ENCODE results near the gene HID1.
"Not testable (repeated sequence)": the region's sequence is repeated elsewhere in the genome, so short reads cannot be mapped to it uniquely, and the experiment has no call there.

HID1 gene

DNA sequence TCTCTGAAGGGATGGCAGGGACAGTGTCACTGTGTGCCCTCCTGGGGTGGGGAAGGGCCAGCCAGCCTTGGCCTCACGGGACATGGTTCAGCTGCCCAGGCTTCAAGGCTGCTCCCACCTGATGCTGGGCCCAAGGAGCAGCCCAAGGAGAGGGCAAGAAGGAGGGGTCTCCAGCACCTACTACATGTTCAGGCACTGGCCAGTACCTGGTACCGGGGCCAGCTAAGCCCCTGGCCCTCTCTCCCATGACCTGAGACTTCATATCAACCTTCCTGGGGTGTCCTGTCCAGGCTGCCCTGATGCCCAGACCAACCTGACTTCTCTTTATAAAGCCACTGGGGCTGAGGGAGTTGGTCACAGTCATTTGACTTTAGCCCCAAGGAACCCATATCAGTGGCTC is 50.8 kb downstream of the HID1 start:
- no peak for DNase-seq (ENCODE audit: low read depth)

DNA sequence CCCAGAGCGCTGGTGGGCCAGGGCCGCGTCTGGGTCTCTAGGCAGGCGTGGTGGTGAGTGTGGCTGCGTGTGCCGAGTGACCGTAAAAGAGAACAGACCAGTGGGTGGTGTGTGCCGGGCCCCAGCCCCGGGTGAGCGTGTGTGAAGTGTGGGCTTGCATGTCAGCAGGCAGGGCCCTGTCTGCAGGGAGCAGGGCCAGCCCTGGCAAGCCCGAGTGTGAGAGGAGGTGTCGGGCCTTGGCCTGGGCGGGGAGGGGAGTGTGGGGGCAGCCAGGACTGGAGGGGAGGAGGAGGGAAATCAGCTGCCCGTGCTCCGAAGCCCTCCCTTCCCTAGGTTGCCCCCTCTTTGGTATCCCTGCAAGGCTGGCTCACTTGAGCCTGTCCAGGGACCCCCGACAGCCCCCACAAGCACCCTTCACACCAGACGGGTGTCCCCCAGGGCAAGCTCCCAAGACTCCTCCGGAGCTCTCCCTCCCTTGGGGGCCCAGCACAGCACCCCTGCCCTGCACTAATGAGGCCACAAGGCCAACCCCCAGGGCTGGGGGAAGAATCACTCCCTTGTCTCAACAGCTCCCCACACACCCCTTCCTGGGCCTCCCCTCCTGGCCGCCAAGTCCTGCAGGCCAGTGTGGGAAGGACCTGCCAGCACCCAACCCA is 51.4 kb downstream of the HID1 start:
- no peak for DNase-seq (ENCODE audit: low read depth)

DNA sequence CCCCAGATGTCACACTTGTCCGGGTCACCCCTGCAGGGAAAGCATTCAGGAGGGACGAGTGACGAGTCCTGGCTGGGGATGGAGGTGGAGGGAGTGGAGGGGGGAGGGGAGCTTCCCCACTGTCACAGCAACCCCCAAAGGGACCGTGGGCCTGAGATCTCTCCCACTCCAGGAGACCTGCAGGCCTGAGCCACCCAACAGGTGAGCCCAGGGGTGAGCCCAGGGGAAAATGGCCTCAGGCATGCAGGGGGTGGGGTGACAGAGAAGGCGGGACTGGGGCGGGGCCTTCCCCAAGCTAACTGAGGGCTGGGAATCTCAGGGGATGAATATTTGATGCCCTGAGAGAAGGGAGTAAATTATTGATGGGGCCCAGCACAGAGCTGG is 51.9 kb downstream of the HID1 start:
- DNase-seq (ENCODE audit: low read depth), result no peak

DNA sequence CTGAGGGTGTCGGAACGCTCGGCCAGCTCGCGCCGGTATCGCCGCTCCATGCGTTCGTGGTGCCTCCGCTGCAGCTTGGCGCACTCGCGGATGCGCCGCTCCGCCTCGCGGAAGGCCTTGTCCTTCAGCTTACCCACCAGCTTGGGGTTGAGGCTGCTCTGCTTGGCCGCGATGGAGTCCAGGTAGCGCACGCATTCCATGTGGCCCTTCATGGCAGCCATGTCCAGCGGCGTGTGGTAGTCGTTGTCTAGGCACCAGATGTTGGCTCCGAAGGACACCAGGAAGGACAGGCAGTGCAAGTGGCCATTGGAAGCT is 52.3 kb downstream of the HID1 start:
- no peak for DNase-seq (ENCODE audit: low read depth)

DNA sequence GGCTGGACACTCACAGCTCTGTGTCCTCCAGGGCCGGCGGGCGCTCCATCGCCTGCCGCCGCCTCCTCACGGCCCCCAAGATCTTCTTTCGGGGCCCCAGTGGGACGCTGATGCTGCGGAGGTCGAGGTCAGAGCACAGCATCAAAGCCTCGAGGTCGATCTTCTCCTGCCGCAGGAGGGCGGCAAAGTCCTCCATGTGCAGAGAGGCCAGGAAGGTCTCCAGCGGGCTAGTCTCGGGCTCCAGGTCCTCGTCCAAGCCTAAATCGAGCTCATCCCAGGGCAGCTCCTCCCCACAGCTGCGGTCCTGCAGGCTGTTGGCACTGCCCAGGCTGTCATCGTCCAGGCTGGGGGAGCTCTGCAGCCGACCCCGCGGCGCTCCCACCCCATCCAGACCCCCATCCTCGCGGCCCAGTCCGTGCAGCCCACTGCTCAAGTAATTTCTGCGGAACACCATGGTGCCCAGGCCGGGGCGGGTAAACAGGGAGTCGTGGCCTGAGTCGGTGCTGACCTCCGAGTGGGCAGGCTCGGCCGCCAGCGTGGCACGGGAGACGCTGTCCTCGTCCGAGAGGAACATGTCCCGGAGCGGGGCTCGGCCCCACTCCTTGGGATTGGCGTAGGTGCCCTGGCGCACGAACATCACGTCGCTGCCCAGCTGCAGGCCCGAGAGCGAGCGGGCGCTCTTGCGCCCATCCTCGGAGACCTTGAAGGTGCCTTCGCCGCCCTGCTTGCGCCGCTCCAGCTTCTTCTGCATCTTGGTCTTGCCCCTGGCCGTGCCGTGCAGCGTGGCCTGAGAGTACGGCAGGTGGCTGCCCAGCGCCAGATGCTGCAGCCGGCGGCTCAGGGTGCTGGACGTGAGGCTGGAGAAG is 52.9 kb downstream of the HID1 start:
- no peak for DNase-seq (ENCODE audit: low read depth)

DNA sequence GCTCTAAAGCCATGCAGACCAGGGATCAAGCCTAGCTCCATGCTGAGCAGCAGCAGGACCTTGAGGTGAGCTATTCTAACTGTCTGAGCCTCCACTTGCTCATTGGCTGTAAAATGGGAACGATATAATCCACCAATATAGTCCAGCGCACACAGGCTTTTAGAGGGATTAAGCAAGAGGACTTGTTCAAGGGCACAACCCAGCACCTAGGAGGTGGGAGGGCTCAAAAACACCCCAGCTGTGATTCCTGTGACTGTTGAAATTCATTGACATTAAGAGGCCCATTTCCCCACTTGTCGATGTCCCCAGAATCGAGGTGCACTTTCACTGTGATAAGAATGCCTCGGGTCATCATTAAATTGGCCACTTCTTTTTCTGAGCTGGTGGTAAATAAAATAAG is 53.7 kb downstream of the HID1 start:
- DNase-seq (ENCODE audit: low read depth), result no peak

DNA sequence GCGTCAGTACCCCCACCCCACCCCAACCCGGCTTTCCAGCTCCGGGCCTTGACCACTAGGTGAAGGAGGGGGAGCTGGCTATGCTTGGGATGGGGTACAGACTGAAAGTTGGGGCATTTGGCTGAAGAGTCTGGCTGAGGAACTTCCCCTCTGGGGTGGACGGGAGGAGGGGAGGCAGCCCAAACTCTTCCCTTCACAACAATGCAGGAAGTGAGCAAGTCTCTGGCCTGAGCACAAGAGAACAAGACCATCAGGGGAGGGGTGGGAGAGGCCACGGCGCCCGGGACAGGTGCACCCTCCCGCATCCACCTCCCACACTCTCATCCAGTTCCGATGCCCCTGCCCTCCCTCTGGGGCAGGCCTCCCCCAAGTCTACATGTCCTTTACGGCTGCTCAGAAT is 55.1 kb downstream of the HID1 start:
- DNase-seq (ENCODE audit: low read depth), result no peak

DNA sequence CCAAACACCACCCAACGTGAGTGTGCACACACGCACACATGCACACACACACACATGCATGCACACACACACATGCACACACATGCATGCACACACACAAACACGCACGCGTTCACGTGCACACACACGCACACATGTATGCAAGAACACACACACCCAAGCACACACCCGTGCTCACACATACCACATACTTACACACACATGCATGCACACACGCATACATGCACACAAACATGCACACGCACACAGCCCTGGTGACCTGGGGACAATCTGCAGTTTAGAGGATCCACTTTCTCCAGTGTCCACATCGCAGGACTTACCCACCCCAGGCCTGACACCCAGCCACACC is 55.7 kb downstream of the HID1 start:
- DNase-seq (ENCODE audit: low read depth), result no peak

DNA sequence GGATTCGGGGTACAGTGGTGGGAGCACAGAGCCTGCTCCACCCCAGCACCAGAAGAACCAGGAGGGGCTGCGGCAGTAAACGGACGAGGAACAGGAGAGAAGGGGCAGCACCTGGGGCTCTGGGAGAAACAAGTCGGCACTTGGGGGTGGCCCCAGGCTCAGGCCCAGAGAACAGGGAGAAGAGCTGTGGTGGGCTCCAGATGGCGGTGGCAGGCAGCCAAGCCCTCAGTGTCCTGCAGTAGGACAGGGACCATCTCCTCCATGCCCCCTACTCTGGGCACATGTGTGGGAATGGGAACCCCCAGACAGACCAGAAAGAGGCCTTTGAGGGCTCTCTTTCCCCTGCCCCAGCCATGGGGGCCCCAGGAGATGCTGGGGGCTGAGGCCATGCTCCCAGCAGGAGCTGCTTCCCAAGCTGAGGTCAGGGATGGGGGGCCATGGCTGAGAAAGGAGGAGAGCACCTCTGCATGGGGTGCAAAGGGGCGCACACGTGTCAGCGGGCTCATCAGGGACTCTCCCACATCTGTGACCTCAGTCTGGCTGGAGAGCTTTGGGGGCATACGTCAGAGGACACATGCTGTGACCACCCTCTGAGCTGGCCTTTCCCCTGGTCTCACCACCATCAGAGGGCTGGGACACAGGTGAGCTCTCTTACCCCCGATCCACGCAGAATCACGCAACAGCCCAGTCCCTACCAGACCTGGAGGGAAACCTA is 56.3 kb downstream of the HID1 start:
- no peak for DNase-seq (ENCODE audit: low read depth)

DNA sequence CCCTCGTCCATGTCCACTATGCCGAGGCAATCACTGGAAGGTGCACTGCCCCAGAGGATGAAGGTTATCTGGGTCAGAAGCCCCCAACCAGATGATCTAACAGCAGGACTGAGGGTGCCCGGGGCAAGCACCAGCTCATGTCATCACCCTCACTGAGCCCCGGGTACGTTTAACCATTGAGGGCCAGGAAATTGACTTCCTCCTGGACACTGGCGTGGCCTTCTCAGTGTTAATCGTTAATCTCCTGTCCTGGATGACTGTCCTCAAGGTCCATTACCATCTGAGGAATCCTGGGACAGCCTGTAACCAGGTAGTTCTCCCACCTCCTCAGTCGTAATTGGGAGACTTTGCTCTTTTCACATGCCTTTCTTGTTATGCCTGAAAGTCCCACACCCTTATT is 61.1 kb downstream of the HID1 start:
- DNase-seq (ENCODE audit: low read depth), result not testable (repeated sequence)

DNA sequence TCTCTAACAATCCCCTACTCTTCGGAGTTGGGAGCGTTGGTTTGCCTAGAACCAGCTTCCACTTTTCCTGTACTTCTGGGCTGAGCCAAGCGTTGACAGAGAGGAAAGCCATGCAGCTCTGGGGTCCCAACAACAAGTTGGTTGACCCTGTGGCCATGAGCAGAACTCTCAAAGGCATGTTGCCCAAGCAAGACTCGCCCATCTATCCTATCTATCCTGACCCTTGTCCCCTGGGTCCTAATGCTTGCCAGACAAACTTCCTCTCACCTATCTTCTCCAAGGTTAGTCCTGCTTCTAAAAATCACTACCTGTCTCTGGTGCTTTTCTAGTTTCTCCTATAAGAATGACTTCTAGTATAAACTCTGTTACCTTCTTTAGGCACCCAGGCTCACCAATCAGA is 63.5 kb downstream of the HID1 start:
- not testable (repeated sequence) for DNase-seq (ENCODE audit: low read depth)

DNA sequence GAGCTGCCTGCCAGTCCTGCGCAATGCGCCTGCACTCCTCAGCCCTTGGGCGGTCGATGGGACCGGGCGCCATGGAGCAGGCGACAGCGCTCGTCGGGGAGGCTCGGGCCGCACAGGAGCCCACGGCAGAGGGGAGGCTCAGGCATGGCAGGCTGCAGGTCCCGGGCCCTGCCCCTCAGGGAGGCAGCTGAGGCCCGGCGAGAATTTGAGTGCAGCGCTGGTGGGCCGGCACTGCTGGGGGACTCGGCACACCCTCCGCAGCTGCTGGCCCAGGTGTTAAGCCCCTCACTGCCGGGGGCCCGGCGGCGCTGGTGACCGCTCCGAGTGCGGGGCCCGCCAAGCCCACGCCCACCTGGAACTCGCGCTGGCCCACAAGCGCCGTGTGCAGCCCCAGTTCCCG is 65.5 kb downstream of the HID1 start:
- no peak for DNase-seq (ENCODE audit: low read depth)

DNA sequence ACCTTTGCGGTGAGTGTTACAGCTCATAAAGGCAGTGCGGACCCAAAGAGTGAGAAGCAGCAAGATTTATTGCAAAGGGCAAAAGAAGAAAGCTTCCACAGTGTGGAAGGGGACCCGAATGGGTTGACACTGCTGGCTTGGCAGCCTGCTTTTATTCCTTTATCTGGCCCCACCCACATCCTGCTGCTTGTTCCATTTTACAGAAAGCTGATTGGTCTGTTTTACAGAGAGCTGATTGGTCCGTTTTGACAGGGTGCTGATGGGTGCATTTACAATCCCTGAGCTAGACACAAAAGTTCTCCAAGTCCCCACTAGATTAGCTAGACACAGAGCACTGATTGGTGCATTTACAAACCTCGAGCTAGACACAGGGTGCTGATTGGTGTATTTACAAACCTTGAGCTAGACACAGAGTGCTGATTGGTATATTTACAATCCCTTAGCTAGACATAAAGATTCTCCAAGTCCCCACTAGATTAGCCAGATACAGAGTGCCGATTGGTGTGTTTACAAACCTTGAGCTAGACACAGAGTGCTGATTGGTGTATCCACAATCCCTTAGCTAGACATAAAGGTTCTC is 66.3 kb downstream of the HID1 start:
- not testable (repeated sequence) for DNase-seq (ENCODE audit: low read depth)

DNA sequence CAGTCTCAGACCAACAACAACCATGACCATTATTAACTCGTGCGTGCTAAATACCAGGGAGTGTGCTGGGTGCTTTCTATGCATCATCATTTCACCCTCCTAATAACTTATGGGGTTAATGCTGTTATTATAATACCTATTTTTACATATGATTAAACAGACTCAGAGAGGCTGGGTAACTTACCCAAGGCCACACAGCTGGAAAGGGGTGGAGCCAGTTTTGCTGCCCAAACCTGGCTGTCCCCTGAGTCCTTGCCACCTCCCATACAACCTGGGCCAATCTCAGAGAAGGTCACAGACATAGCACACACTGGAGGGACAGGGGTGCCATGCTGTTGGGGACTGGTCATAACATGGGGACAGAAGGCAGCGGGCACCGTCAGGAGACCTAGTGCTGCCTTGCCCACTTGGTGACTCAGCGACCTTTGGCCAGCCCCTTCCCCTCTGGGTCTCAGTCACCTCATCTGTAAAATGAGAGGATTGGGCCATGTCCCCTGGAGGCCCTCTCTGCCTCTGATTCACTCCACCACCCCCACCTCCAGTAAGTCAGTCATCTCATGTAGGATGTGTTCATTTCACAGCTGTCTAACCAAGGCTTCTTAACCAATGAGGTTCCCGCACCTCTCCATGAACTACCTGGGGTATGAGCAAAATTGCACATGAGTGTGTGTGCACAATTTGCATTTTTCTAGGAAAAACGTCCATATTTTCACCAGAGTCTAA is 67.7 kb downstream of the HID1 start:
- no peak for DNase-seq (ENCODE audit: low read depth)

DNA sequence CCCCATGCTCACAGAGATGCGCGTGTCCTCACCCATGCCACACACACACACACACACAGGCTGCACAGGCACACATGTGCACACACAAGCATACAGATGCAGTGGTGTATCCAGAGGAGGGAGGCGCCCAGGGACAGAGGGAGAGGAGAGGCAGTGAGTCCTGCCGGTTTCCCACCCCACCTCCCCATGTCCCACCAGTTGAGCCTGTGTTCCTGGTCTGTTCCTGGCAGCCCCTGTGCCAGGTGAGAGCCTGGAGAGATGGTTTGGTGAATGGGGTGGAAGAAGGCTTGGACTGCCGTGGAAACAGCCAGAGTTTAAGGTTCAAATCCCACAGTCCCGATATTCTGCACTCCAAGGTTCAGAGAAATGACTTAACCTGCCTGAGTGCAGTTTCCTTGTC is 68.9 kb downstream of the HID1 start:
- DNase-seq (ENCODE audit: low read depth), result no peak

DNA sequence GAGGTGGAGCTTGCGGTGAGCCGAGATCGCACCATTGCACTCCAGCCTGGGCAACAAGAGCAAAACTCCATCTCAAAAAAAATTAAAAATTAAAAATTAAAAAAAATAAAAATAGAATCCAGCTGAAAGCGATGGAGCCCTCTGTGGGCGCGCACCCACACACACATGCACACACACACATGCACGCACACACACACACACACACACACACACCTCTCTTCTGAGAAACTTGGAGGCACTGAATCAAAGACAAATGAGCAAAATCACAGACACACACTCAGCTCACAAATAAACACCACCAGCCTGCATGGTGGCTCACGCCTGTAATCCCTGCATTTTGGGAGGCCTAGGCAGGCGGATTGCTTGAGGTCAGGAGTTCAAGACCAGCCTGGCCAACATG is 69.5 kb downstream of the HID1 start:
- no peak for DNase-seq (ENCODE audit: low read depth)

DNA sequence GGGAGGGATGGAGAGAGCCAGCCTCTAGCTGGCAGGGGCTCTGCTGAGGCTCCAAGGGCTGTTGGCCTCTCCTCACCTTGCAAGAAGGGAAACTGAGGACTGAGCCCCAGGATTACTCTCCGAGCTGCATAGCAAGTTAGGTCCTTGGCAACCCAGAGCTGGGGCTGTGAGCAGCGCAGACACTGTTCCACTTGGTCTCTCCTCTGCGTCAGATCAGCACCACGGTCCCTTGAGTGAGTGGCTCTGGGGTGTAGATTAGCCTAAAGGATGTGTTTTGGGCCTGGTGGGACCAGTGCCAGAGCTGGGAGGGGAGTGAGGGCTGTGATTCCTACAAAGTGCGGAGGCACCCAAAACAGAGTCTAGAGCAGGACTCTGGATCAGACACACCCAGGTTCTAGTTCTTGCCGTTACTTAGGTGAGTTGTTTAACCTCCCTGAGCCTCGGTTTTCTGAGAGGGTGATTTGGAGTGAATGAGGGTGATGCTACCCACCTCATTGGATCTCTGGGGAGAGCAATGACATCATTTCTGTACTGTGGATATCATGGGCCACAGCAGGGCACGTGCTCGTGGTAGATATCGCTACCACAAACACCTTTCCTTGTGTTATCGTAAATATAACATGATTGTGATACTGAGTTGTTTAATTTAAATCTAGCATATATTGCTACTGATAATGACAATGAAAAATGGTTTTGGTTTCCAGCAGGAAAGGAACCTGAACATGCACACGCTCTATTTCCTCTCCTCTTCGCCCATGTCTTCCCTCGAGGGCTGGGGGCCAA is 71.0 kb downstream of the HID1 start:
- DNase-seq (ENCODE audit: low read depth), result no peak

All from activated T-cell treated with anti-CD3 and anti-CD28 coated beads for 48 hours (primary cell).